ENCODE data around the gene CNTNAP2. TPM values are rescaled to one million over a fixed set of nuclear protein-coding genes. Genes with fewer than 3 reads are reported as not detected.

Gene CNTNAP2
- total and polyA plus RNA-seq, 9 of the 15 experiments (the other 6 are each of a cell fraction or from before 2014, with no cell fraction given): 0.04 to 0.62 (median 0.09) TPM; not detected in 4

DNA sequence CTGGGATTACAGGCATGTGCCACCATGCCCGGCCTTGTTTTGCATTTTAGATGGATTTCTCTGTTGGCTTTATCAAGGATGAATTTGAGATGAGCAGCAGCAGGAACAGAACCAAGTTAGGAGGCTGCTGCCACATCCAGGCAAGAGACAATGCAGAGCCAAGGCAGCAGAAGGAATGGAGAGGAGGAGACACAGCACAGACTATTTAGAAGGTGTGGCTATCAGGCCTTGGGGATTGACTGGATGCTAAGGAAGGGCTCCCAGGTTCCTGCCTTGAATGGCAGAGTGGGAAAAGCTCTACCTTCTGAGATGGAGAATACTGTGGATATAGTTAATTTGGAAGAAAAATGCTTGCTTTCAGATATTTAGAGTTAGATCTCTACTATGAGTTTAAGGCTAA is 1989.3 kb downstream of the CNTNAP2 start:
- Histone ChIP-seq H3K4me2 (ENCODE audit: insufficient read depth, low read length) (no peak overlapping the region), H3K79me2 (ENCODE audit: control insufficient read depth, insufficient read depth, low read length) (no peaks in the 10 kb centered on the region), H4K20me1 (replicated peaks; ENCODE audit: control insufficient read depth, insufficient read depth, low read length) (no peaks in the 10 kb centered on the region), H3K9me1 (ENCODE audit: control insufficient read depth, insufficient read depth, low read length) (no peaks in the 10 kb centered on the region), H3K4me1 (replicated peaks in 1 of 2; ENCODE audit: control insufficient read depth in 2 of 2, insufficient read depth in 2 of 2, low read length in 2 of 2) (no peaks in the 10 kb centered on the region), H3K4me3 (no peak overlapping the region), H2AFZ (ENCODE audit: low read depth, low read length) (no peak overlapping the region), H3K9ac (ENCODE audit: insufficient read depth in 1 of 2, low read depth in 2 of 2, low read length in 2 of 2) (no peak overlapping the region), H3K36me3 (ENCODE audit: control insufficient read depth, insufficient read depth, low read length) (no peaks in the 10 kb centered on the region), H3K27me3 (ENCODE audit: control insufficient read depth in 2 of 2, insufficient read depth in 2 of 2, low read length in 2 of 2) (0 out of 5 replicates have a peak, but pooled peaks cover 0 to 4% of the 10 kb centered on the region in 2 experiments), H3K27ac (ENCODE audit: extremely low read depth, low read depth, low read length) (no peak overlapping the region), H3K9me3 (replicated peaks; ENCODE audit: control insufficient read depth, insufficient read depth, low read depth, low read length) (no peaks in the 10 kb centered on the region)
- ATAC-seq: no peak
- no peak for TF ChIP-seq YBX1 (IDR thresholded peaks at IDR 0.05)
- no peak for TF ChIP-seq ZNF436 (CRISPR knock-in tag; IDR thresholded peaks at IDR 0.05)
- TF ChIP-seq TAF9B (IDR thresholded peaks at IDR 0.05; ENCODE audit: partially characterized antibody): no peak
- no peak for TF ChIP-seq YY1 (IDR thresholded peaks at IDR 0.05; ENCODE audit: borderline replicate concordance in 1 of 3, control insufficient read depth in 1 of 3, extremely low read depth in 1 of 3, insufficient read depth in 3 of 3, insufficient read length in 1 of 3, insufficient replicate concordance in 2 of 3, low read depth in 1 of 3, low read length in 2 of 3)
- TF ChIP-seq HNRNPL (IDR thresholded peaks at IDR 0.05; ENCODE audit: low read depth, low read length): no peak
- no peak for TF ChIP-seq SPI1 (IDR thresholded peaks at IDR 0.05; ENCODE audit: borderline replicate concordance, low read depth, low read length)
- TF ChIP-seq NR3C1 (CRISPR knock-in tag; IDR thresholded peaks at IDR 0.05): no peak
- TF ChIP-seq C11orf30 (IDR thresholded peaks at IDR 0.05; ENCODE audit: low read depth): no peak
- no peak for TF ChIP-seq TAL1 (IDR thresholded peaks at IDR 0.05)
- FAIRE-seq: no peak
- DNase-seq (ENCODE audit: extremely low read depth in 1 of 4, low spot score in 3 of 4): no peak
- POLR2A ChIA-PET: no interaction called here
- in situ Hi-C loops (cut with MboI) (no loop called here), intact Hi-C loops (cut with micrococcal nuclease) (no loop called here)
- CTCF ChIA-PET (ENCODE audit: low intra/inter-chr PET ratio): no interaction called here
- WGBS (ENCODE audit: insufficient coverage, low coverage, missing lambda C conversion rate): 0% methylated on average over 1 of the region's 1 CpG
- BruUV-seq (replicated peaks): no TSS peak
